Measurements from ENCODE around the gene CCDC102A. TPM values are rescaled to one million over a fixed set of nuclear protein-coding genes. Genes with fewer than 3 reads are reported as not detected.

The CCDC102A gene
- total and polyA plus RNA-seq, 10 of the 15 experiments (the other 5 are each of a cell fraction or from before 2014, with no cell fraction given): 0.03 to 5.9 (median 2.4) TPM

- TF ChIP-seq E2F8 (IDR thresholded peaks at IDR 0.05; ENCODE audit: low read depth, partially characterized antibody): no peak
- no peak for TF ChIP-seq SRF (IDR thresholded peaks at IDR 0.05; ENCODE audit: low read depth in 2 of 2, low read length in 2 of 2)
- TF ChIP-seq CBX5 (IDR thresholded peaks at IDR 0.05; ENCODE audit: low read depth): no peak
Observed at GRCh38 chr16:57507136-57508034, 29.0 kb downstream of the CCDC102A start (continued).

- no peak for ATAC-seq
- Histone ChIP-seq H3K4me2 (ENCODE audit: control insufficient read depth, insufficient read depth) (no peak overlapping the region), H4K20me1 (ENCODE audit: control insufficient read depth, insufficient read depth) (no peaks in the 10 kb centered on the region), H3K27me3 (replicated peaks in 1 of 2; ENCODE audit: control insufficient read depth in 2 of 2, insufficient read depth in 2 of 2, low read length in 1 of 2) (no peaks in the 10 kb centered on the region; a peak in 2 of 4 replicates), H2AFZ (ENCODE audit: control insufficient read depth, low read depth, low read length) (no peak overlapping the region), H3K36me3 (ENCODE audit: control insufficient read depth in 2 of 2, insufficient read depth in 2 of 2, low read length in 1 of 2) (no peaks in the 10 kb centered on the region; a peak in 1 of 4 replicates), H3K27ac (ENCODE audit: control insufficient read depth, insufficient read depth) (no peak overlapping the region), H3K4me1 (ENCODE audit: control insufficient read depth, insufficient read depth, low read length) (no peaks in the 10 kb centered on the region), H3K4me3 (no peak overlapping the region), H3K9ac (ENCODE audit: control insufficient read depth, insufficient read depth, low read length) (no peak overlapping the region), H3K9me3 (replicated peaks; ENCODE audit: control insufficient read depth, insufficient read depth, low read length) (no peaks in the 10 kb centered on the region), H3K79me2 (ENCODE audit: control insufficient read depth, insufficient read depth, low read length) (no peaks in the 10 kb centered on the region)
- BruUV-seq (replicated peaks): no TSS peak
- intact Hi-C loops (cut with micrococcal nuclease; ENCODE audit: unreplicated experiment): no loop called here
- 20% methylated on average over 6 of the region's 6 CpGs for WGBS (ENCODE audit: insufficient coverage, insufficient replicate concordance, low lambda C conversion rate, missing lambda C conversion rate)
- DNase-seq (ENCODE audit: low read depth, low spot score): no peak
- RAD21 ChIA-PET (ENCODE audit: unreplicated experiment): interaction anchor here (1.1 kb wide), 1 partner anchor 23 kb away, joined by 3 read pairs; no protein-coding TSS in a partner anchor
- POLR2A ChIA-PET: no interaction called here
- CTCF ChIA-PET: interaction anchor here (1.5 kb wide), 1 partner anchor 15 kb away, joined by 5 read pairs; no protein-coding TSS in a partner anchor
- SMC1A ChIA-PET (ENCODE audit: uncharacterized antibody, unreplicated experiment): interaction anchor here (1.1 kb wide), 1 partner anchor 17 kb away, joined by 3 read pairs; no protein-coding TSS in a partner anchor
- no peak for FAIRE-seq
- in situ Hi-C loops (cut with MboI): no loop called here
- TF ChIP-seq CEBPZ (IDR thresholded peaks at IDR 0.05; ENCODE audit: low read depth, low read length) (no peak), HDAC2 (IDR thresholded peaks at IDR 0.05) (no peak), ATF3 (IDR thresholded peaks at IDR 0.05; ENCODE audit: borderline replicate concordance, extremely low read depth, low read depth, low read length) (no peak), SMARCA5 (IDR thresholded peaks at IDR 0.05) (no peak), TAF1 (IDR thresholded peaks at IDR 0.05; ENCODE audit: borderline replicate concordance, low read depth, low read length) (no peak), RELA (IDR thresholded peaks at IDR 0.05; ENCODE audit: borderline replicate concordance, partially characterized antibody) (no peak), TCF7 (IDR thresholded peaks at IDR 0.05; ENCODE audit: borderline replicate concordance) (no peak), E2F4 (IDR thresholded peaks at IDR 0.05; ENCODE audit: low read depth, low read length) (no peak)
Observed at GRCh38 chr16:57505169-57505568, 31.2 kb downstream of the CCDC102A start.

All from GM12878 (cell line).